ENCODE results near the gene UBFD1. TPM values are rescaled to one million over a fixed set of nuclear protein-coding genes. Genes with fewer than 3 reads are reported as not detected.
A peak's percentile ranks its signal among the peaks of the same experiment; 100 is the strongest.

UBFD1 gene
- total RNA-seq, 2 donors from 2014 or later, result 42.0 to 57.0 TPM

GRCh38 chr16:23563186-23563585 lies 5.7 kb downstream of the UBFD1 start:
- WGBS, 2 donors, result 92% methylated on average over 6 of the region's 6 CpGs
- TF ChIP-seq, protein P1, sequence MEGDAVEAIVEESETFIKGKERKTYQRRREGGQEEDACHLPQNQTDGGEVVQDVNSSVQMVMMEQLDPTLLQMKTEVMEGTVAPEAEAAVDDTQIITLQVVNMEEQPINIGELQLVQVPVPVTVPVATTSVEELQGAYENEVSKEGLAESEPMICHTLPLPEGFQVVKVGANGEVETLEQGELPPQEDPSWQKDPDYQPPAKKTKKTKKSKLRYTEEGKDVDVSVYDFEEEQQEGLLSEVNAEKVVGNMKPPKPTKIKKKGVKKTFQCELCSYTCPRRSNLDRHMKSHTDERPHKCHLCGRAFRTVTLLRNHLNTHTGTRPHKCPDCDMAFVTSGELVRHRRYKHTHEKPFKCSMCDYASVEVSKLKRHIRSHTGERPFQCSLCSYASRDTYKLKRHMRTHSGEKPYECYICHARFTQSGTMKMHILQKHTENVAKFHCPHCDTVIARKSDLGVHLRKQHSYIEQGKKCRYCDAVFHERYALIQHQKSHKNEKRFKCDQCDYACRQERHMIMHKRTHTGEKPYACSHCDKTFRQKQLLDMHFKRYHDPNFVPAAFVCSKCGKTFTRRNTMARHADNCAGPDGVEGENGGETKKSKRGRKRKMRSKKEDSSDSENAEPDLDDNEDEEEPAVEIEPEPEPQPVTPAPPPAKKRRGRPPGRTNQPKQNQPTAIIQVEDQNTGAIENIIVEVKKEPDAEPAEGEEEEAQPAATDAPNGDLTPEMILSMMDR (IDR thresholded peaks at IDR 0.05), result no peak
- no peak for TF ChIP-seq POLR2A (IDR thresholded peaks at IDR 0.05)
- H3K4me1 ChIP-seq, result peaks cover 27% of the 10 kb centered on the region
- no peak overlapping the region for H3K4me3 ChIP-seq
- no peaks in the 10 kb centered on the region for H3K9me3 ChIP-seq
- H3K27me3 ChIP-seq, result no peaks in the 10 kb centered on the region
- no peak for ATAC-seq
- DNase-seq, result no peak
- intact Hi-C loops (cut with DNase I), result no loop called here
- H3K27ac ChIP-seq, result no peak overlapping the region
- peaks cover 6 to 44% of the 10 kb centered on the region in 2 donors for H3K36me3 ChIP-seq (replicated peaks in 1 of 2; ENCODE audit: insufficient read depth in 1 of 2, low read depth in 2 of 2)

- Histone ChIP-seq H3K36me3 (replicated peaks in 1 of 2; ENCODE audit: insufficient read depth in 1 of 2, low read depth in 2 of 2) (peaks cover 6 to 54% of the 10 kb centered on the region in 2 donors), H3K9me3 (no peaks in the 10 kb centered on the region), H3K27ac (no peak overlapping the region), H3K4me3 (no peak overlapping the region), H3K27me3 (no peaks in the 10 kb centered on the region), H3K4me1 (peaks cover 12% of the 10 kb centered on the region)
- DNase-seq, result peak in 1 of 4 donors; percentile 20
- 92% methylated on average over 9 of the region's 9 CpGs for WGBS, 2 donors
- ATAC-seq, result peak; percentile 21
- TF ChIP-seq POLR2A (IDR thresholded peaks at IDR 0.05), result no peak
- TF ChIP-seq, protein P1 (IDR thresholded peaks at IDR 0.05), result no peak
- intact Hi-C loops (cut with DNase I), result no loop called here
Measured at GRCh38 chr16:23564575-23565363, 7.2 kb downstream of the UBFD1 start.

- no peak overlapping the region for H3K27ac ChIP-seq
Measured at GRCh38 chr16:23566724-23567123, 9.2 kb downstream of the UBFD1 start.

GRCh38 chr16:23567602-23568001 lies 10.1 kb downstream of the UBFD1 start:
- intact Hi-C loops (cut with DNase I), result no loop called here

More at GRCh38 chr16:23566724-23567123, 9.2 kb downstream of the UBFD1 start:
- peaks cover 6 to 57% of the 10 kb centered on the region in 2 donors for H3K36me3 ChIP-seq (replicated peaks in 1 of 2; ENCODE audit: insufficient read depth in 1 of 2, low read depth in 2 of 2)
- ATAC-seq (no peak), DNase-seq (no peak)
- H3K4me1 ChIP-seq, result no peaks in the 10 kb centered on the region
- H3K4me3 ChIP-seq, result no peak overlapping the region
- intact Hi-C loops (cut with DNase I), result no loop called here
- 94 to 95% methylated on average over 8 of the region's 8 CpGs for WGBS, 2 donors
- H3K27me3 ChIP-seq, result no peaks in the 10 kb centered on the region
- no peaks in the 10 kb centered on the region for H3K9me3 ChIP-seq
- TF ChIP-seq, protein P1 (IDR thresholded peaks at IDR 0.05), result no peak
- TF ChIP-seq POLR2A (IDR thresholded peaks at IDR 0.05), result no peak

More at GRCh38 chr16:23567602-23568001, 10.1 kb downstream of the UBFD1 start:
- Histone ChIP-seq H3K27me3 (no peaks in the 10 kb centered on the region), H3K9me3 (no peaks in the 10 kb centered on the region), H3K4me3 (no peak overlapping the region), H3K27ac (no peak overlapping the region), H3K4me1 (no peaks in the 10 kb centered on the region), H3K36me3 (replicated peaks in 1 of 2; ENCODE audit: insufficient read depth in 1 of 2, low read depth in 2 of 2) (peaks cover 6 to 51% of the 10 kb centered on the region in 2 donors)
- DNase-seq (no peak), ATAC-seq (no peak)
- TF ChIP-seq, protein P1 (IDR thresholded peaks at IDR 0.05), result no peak
- no peak for TF ChIP-seq POLR2A (IDR thresholded peaks at IDR 0.05)
- 95 to 100% methylated on average over 2 to 3 of the region's 3 CpGs for WGBS, 2 donors

Measured in body of pancreas (tissue), 4 donors.